ENCODE measurements around the gene PTPN23. TPM values are rescaled to one million over a fixed set of nuclear protein-coding genes. Genes with fewer than 3 reads are reported as not detected.

Gene PTPN23
- polyA plus RNA-seq, 1 donor, result 27.2 TPM

GRCh38 chr3:47370887-47371697, 9.7 kb upstream of the PTPN23 start:
- DNase-seq, result no peak

DNA sequence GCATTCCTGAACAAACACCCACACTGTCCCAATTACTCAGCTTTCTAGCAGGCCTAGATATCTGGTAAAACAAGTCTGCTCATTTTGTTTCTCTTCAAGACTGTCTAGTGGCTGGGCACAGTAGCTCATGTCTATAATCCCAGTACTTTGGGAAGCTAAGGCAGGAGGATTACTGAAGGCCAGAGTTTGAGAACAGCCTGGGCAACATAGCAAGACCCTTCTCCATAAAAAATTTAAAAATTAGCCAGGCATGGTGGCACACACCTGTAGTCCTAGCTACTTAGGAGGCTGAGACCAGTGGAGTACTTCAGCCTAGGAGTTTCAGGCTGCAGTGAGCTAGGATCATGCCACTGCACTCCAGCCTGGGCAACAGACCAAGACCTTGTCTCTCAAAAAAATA, 6.2 kb upstream of the PTPN23 start:
- no peak for DNase-seq

DNA sequence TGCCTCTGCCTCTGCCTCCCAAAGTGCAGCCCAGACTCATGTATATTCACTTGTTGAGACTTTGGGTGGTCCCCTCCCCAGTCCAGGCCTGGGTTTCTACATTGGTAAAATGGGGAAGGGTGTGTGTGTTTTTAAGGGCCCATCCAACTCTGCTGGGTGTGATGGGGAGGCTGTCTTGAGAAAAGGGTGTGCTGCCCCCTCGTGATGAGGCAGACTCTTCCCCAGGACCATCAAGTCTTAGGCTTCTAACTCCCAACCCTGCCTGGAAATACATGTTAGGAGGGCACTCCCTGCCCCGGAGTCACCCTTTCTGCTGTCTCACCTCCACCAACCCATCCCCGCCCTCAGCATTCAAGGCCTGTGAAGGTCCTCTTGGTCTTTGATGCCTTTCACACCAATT, 4.4 kb upstream of the PTPN23 start:
- no peak for DNase-seq

- DNase-seq, result no peak
Observed at GRCh38 chr3:47377186-47377585, 3.6 kb upstream of the PTPN23 start.

GRCh38 chr3:47378869-47379268, 2.0 kb upstream of the PTPN23 start:
- DNase-seq, result no peak

GRCh38 chr3:47379411-47379899, 1.4 kb upstream of the PTPN23 start:
- DNase-seq, result no peak

DNA sequence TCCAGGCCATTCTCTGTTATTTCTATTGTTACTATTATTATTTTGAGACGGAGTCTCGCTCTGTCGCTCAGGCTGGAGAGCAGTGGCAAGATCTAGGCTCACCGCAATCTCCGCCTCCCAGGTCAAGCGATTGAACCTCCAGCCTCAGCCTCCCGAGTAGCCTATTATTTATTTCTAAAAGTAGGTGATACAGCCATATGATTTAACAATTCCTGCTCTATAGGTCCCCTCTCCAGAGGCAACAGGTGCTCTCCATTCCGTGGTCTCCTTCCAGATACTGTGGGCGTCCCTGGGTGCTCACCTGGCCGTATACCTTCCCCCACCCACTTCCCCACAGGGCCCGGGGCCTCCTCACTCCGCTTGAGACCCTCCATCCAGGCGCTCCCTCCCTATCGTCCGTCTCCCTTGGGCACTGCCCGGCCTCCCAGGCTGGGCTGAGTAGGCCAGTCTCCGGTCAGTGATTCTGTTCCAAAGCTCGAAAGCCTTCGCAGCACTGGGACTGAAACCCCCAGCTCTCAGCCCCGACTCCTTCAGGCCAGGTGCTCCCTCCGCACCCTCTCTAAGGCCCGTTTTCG, 708 bp upstream of the PTPN23 start:
- DNase-seq, result no peak

DNA sequence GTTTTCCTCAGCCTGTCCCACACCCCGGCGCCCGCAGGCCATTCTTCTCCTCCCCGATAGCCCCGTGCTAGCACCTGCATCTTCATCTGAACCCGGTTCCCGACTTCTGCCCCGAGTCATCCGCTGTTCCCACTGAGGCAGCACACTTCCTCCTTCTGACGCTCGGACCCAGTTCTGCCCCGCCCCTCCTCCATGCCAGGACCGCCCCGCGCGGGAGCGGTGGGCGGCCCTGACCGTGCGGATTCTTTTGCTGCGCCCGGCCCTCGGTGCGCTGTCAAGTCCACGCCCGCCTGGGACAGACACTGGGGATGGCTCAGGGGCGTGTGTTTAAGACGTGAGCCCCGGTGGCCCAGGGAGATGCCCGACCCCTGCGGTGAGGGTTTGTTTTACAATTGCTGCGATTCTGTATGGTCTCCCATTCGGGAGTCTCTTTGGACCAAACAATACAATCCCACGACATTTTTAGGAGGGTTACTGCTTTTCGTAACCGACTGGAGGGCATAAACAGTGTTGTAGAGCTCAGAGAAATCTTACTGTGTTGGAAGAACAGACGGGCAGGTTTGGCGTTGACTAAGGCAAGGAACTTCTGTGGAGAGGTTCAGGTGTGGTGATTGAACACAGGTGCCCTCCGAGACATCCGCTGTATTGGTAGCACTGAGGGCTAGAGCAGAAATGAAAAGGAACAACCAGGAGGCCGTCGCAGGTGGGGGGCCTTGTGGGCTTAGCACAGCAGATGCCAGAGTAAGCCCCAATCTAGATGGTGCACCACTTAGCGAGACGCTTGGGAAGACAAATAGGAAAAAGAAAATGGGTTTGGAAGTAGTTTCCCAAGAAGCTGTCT, 716 bp downstream of the PTPN23 start:
- peak; percentile 85 for DNase-seq

GRCh38 chr3:47384425-47384824, 3.6 kb downstream of the PTPN23 start:
- no peak for DNase-seq

DNA sequence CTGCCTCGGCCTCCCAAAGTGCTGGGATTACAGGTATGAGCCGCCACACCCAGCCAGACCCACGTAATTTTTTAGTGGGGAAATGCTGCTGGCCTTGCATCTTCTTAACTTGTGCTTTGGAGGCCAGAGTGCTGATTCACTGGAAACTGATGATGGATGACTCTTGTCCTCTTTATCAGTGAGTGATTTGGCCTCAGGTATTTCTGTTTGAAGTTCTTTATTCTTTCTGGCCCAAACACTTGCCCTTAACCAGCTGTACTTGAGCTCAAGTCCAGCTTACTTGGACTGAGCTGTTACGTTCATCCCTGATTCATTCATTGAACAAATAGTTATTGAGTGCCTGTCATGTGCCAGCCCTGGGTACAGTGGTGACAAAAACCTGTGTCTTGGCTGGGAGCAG, 4.2 kb downstream of the PTPN23 start:
- DNase-seq, result no peak

DNA sequence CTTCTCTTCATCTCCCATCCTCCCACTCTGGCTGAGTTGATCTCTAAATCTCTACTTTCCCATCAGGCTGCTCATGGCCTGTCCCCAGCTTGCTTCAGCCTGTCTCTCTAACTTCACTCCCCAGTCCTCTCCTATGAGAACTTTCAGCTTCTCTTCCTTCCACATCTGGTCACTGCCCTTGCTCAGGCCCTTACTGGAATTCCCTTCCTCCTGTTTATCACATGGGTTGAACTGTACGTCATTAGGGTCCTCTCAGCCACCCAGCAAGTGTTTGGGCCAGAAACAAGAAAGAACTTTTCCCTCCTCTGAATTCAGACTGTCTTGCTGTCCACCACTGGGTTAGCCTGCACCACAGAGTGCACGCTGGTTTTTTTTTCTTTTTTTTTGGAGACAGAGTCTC, 5.0 kb downstream of the PTPN23 start:
- no peak for DNase-seq

GRCh38 chr3:47392933-47393332, 12.1 kb downstream of the PTPN23 start:
- DNase-seq, result no peak

- DNase-seq, result no peak
Observed at GRCh38 chr3:47394140-47394870, 13.5 kb downstream of the PTPN23 start.

DNA sequence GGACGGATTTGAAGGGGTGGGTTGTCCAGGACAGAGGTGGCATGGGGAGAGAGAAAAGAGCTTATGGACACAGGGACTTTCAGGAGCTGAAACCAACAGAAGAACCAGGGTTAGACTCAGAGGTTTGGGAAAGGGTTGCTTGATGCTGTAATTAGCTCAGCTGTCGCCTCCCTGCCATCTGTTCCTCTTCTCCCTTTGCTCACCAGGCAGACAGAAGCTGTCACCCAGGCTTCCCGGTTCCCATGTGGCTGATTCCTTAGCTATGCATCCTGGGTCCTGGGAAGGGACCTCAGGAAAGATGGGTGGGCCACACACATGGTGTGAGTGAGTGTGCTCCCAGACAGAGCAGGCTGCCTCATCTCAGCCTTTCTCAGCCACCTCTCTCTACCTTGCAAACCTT, 14.1 kb downstream of the PTPN23 start:
- DNase-seq, result no peak

DNA sequence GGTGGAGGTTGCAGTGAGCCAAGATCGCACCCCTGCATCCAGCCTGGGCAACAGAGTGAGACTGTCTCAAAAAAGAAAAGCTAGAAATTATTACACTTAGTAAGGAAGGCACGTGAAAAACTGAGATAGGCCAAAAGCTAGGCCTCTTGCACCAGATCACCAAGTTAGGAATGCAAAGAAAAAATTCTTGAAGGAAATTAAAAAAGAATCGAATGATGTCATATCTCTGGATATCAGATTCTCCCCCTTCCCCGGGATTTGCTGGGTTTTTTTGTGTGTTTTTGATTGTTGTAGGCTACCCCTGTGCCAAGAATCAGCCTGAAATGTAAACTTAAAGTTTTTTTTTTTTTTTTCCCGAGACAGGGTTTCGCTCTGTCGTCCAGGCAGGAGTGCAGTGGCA, 17.4 kb downstream of the PTPN23 start:
- no peak for DNase-seq

DNA sequence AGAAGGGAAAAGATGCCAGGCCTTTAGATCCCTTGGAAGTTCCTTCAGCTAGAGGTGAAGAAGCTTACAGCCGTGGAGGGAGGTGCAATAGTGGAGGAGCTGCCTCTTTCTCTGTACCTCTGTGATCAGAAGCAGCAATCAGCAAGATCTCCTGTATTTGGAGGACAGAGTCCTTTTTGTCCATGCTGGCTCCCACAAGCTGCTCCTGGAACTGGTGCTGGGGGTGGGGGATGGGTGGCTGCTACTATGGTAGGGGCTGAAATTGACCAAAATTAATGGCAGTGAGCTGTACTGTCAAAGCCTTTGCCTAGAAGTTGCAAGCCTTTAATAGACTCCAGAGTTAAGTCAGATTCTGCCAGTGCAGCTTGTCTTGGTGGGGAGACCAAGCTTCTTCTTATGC, 18.2 kb downstream of the PTPN23 start:
- DNase-seq, result no peak

DNA sequence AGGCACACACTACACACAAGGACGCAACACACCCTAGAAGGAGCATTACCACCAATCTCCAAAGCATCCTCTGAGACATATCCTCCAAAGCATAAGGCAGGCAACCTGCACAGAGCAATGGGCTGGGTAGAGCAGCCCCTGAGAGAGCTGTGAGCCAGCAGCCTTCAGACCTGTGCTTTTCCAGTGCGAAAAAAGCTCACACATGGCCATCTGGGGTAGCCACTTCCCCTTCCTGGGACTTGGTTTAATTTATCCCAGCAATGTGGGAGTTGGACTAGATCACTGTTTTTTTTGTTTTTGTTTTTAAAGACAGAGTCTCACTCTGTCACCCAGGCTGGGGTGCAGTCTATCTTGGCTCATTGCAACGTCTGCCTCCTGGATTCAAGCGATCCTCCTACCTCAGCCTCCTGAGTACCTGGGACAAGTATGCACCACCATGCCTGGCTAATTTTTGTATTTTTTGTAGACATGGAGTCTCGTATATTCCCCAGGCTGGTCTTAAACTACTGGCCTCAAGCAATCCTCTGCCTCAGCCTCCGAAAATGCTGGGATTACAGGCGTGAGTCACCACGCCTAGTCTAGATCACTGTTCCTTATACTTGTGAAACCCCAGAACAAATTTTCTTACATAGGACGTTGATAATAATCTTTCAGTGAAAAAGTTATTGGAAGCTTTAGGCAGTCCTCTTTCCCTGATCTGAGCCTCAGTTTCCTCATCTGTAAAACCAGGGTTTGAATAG, 18.9 kb downstream of the PTPN23 start:
- DNase-seq, result no peak

GRCh38 chr3:47404431-47404876, 23.6 kb downstream of the PTPN23 start:
- DNase-seq, result no peak

- DNase-seq, result no peak
Observed at GRCh38 chr3:47404955-47405790, 24.4 kb downstream of the PTPN23 start.

Data from left kidney (tissue), 2 donors.